Measurements from ENCODE around the gene ITGA2B.
A peak's percentile ranks its signal among the peaks of the same experiment; 100 is the strongest.
"Not testable (repeated sequence)": the region's sequence is repeated elsewhere in the genome, so short reads cannot be mapped to it uniquely, and the experiment has no call there.

The ITGA2B gene

GRCh38 chr17:44351961-44352827, 37.3 kb downstream of the ITGA2B start:
- DNase-seq (ENCODE audit: low read depth in 2 of 2) = no peak

GRCh38 chr17:44351464-44351863, 38.0 kb downstream of the ITGA2B start:
- DNase-seq (ENCODE audit: low read depth in 2 of 2) = no peak

GRCh38 chr17:44350733-44351226, 38.7 kb downstream of the ITGA2B start:
- peak; percentile 43 to 57 for DNase-seq (ENCODE audit: low read depth in 2 of 2)

GRCh38 chr17:44349553-44350070, 39.8 kb downstream of the ITGA2B start:
- no peak for DNase-seq (ENCODE audit: low read depth in 2 of 2)

- no peak for DNase-seq (ENCODE audit: low read depth in 2 of 2)
Observed at GRCh38 chr17:44348988-44349364, 40.5 kb downstream of the ITGA2B start.

GRCh38 chr17:44348234-44348987, 41.0 kb downstream of the ITGA2B start:
- DNase-seq (ENCODE audit: low read depth in 2 of 2) = no peak

- not testable (repeated sequence) for DNase-seq (ENCODE audit: low read depth in 2 of 2)
Observed at GRCh38 chr17:44347206-44348055, 42.0 kb downstream of the ITGA2B start.

- DNase-seq (ENCODE audit: low read depth in 2 of 2) = no peak
Observed at GRCh38 chr17:44346064-44346844, 43.2 kb downstream of the ITGA2B start.

GRCh38 chr17:44345454-44346026, 43.9 kb downstream of the ITGA2B start:
- DNase-seq (ENCODE audit: low read depth in 2 of 2) = no peak

- DNase-seq (ENCODE audit: low read depth in 2 of 2) = peak; percentile 65 to 74
Observed at GRCh38 chr17:44344939-44345453, 44.5 kb downstream of the ITGA2B start, which contains the start of gene GRN. Gene GRN, plus strand, starts transcription at chr17:44345302. Its CDS starts 3,863 bp downstream, at chr17:44349165.

- DNase-seq (ENCODE audit: low read depth in 2 of 2) = no peak
Observed at GRCh38 chr17:44343510-44344209, 45.8 kb downstream of the ITGA2B start.

- not testable (repeated sequence) for DNase-seq (ENCODE audit: low read depth in 2 of 2)
Observed at GRCh38 chr17:44340553-44340952, 48.9 kb downstream of the ITGA2B start.

GRCh38 chr17:44338702-44339101, 50.7 kb downstream of the ITGA2B start:
- DNase-seq (ENCODE audit: low read depth in 2 of 2) = no peak

GRCh38 chr17:44335968-44336367, 53.5 kb downstream of the ITGA2B start:
- no peak for DNase-seq (ENCODE audit: low read depth in 2 of 2)

- DNase-seq (ENCODE audit: low read depth in 2 of 2) = no peak
Observed at GRCh38 chr17:44335564-44335963, 53.9 kb downstream of the ITGA2B start.

- DNase-seq (ENCODE audit: low read depth in 2 of 2) = no peak
Observed at GRCh38 chr17:44334727-44335126, 54.7 kb downstream of the ITGA2B start.

GRCh38 chr17:44334315-44334714, 55.1 kb downstream of the ITGA2B start:
- no peak for DNase-seq (ENCODE audit: low read depth in 2 of 2)

- DNase-seq (ENCODE audit: low read depth in 2 of 2) = no peak
Observed at GRCh38 chr17:44333371-44333770, 56.1 kb downstream of the ITGA2B start.

GRCh38 chr17:44331249-44331760, 58.1 kb downstream of the ITGA2B start:
- peak; percentile 39 to 48 for DNase-seq (ENCODE audit: low read depth in 2 of 2)
